Panc1 (cell line): ENCODE measurements around the gene ERO1A.

ENCODE experiments used
- CTCF ChIP-seq: fragments of 450-650 bp; IDR thresholded peaks from 2 replicates; pipeline ENCODE4 v1.5.1; 2017; ENCODE audit warnings: mild to moderate bottlenecking
- POLR2AphosphoS5 ChIP-seq: IDR thresholded peaks from 2 replicates; pipeline ENCODE4 v1.6.1; 2012; ENCODE audit warnings: mild to moderate bottlenecking, low read depth, low read length, moderate library complexity
- TF ChIP-seq, protein P1 (sequence below), 2 experiments: IDR thresholded peaks; 2 replicates each; pipeline ENCODE4 v1.6.1; 2011 to 2012; ENCODE audit warnings: low read depth in 2 of 2, control low read depth in 1 of 2, low read length in 1 of 2, mild to moderate bottlenecking in 1 of 2, moderate library complexity in 1 of 2; ENCODE audit not compliant: insufficient read depth in 1 of 2

DNA sequence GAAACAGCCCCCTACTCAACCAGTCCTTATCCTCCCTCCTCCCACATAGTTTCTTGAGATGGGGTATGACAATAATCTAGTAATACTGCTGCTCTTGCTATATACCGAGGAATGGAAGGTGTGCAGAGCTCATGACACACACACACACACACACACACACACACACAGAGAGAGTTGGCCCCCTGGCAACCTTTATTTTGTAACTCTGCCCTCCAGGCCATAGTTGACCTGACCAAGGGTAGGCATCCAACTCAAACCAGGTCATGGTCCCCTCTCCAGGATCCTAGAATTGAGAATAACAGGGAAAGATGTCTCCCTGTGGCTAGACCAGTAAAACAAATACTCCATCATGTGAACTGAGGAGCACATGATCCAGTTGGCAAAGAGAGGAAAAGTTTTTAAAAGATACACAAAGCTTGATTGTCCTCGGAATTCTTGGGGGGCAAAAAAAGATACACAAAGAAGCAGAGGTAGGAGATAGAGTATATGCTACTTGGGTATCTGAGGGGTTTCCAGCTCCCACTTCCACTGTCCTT is 11.3 kb downstream of the ERO1A start:
- TF ChIP-seq CTCF (no peak), POLR2AphosphoS5 (no peak)
- TF ChIP-seq, protein P1, sequence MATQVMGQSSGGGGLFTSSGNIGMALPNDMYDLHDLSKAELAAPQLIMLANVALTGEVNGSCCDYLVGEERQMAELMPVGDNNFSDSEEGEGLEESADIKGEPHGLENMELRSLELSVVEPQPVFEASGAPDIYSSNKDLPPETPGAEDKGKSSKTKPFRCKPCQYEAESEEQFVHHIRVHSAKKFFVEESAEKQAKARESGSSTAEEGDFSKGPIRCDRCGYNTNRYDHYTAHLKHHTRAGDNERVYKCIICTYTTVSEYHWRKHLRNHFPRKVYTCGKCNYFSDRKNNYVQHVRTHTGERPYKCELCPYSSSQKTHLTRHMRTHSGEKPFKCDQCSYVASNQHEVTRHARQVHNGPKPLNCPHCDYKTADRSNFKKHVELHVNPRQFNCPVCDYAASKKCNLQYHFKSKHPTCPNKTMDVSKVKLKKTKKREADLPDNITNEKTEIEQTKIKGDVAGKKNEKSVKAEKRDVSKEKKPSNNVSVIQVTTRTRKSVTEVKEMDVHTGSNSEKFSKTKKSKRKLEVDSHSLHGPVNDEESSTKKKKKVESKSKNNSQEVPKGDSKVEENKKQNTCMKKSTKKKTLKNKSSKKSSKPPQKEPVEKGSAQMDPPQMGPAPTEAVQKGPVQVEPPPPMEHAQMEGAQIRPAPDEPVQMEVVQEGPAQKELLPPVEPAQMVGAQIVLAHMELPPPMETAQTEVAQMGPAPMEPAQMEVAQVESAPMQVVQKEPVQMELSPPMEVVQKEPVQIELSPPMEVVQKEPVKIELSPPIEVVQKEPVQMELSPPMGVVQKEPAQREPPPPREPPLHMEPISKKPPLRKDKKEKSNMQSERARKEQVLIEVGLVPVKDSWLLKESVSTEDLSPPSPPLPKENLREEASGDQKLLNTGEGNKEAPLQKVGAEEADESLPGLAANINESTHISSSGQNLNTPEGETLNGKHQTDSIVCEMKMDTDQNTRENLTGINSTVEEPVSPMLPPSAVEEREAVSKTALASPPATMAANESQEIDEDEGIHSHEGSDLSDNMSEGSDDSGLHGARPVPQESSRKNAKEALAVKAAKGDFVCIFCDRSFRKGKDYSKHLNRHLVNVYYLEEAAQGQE (IDR thresholded peaks at IDR 0.05; ENCODE audit: insufficient read depth in 1 of 2, low read depth in 2 of 2, low read length in 1 of 2): no peak
